22Rv1 (cell line): ENCODE measurements around the gene ARHGAP10.

ENCODE experiments used
- H3K27ac ChIP-seq: fragments of 450-650 bp; 2 replicates; pipeline ENCODE4 v1.5.1; 2017
- CTCF ChIP-seq: fragments of 450-650 bp; IDR thresholded peaks from 2 replicates; pipeline ENCODE4 v1.5.1; 2017; ENCODE audit warnings: mild to moderate bottlenecking
- ZFX ChIP-seq: fragments of 450-650 bp; IDR thresholded peaks from 2 replicates; pipeline ENCODE4 v1.6.1; 2017; ENCODE audit warnings: antibody characterized with exemption, borderline replicate concordance

The ARHGAP10 gene

GRCh38 chr4:147916351-147916750 is 184.5 kb downstream of the ARHGAP10 start:
- TF ChIP-seq CTCF (no peak), ZFX (no peak)
- peak overlapping the region; percentile 41 for H3K27ac ChIP-seq

- no peak overlapping the region for H3K27ac ChIP-seq
- TF ChIP-seq ZFX: no peak
- TF ChIP-seq CTCF: no peak
Observed at GRCh38 chr4:147923381-147923780, 191.5 kb downstream of the ARHGAP10 start.

GRCh38 chr4:147923854-147924253 is 192.0 kb downstream of the ARHGAP10 start:
- no peak overlapping the region for H3K27ac ChIP-seq
- TF ChIP-seq CTCF (no peak), ZFX (no peak)

- H3K27ac ChIP-seq: no peak overlapping the region
- TF ChIP-seq CTCF (peak; percentile 82), ZFX (no peak)
Observed at GRCh38 chr4:147924604-147925412, 192.9 kb downstream of the ARHGAP10 start.

- no peak overlapping the region; the same call in 1 of the 2 replicates for H3K27ac ChIP-seq
- TF ChIP-seq ZFX (no peak), CTCF (no peak)
Observed at GRCh38 chr4:147927377-147928137, 195.7 kb downstream of the ARHGAP10 start.

- TF ChIP-seq CTCF (no peak), ZFX (no peak)
- peak overlapping the region; percentile 40 for H3K27ac ChIP-seq
Observed at GRCh38 chr4:147928400-147928799, 196.5 kb downstream of the ARHGAP10 start.

GRCh38 chr4:147929746-147930145 is 197.9 kb downstream of the ARHGAP10 start:
- H3K27ac ChIP-seq: no peak overlapping the region
- TF ChIP-seq CTCF: no peak
- TF ChIP-seq ZFX: no peak
